Smooth muscle cell (in vitro differentiated cells): ENCODE data around the gene TSHZ3. TPM values are rescaled to one million over a fixed set of nuclear protein-coding genes. Genes with fewer than 3 reads are reported as not detected.

Experiments used
- DNase-seq: peaks from one replicate; lab custom pipeline; 2025; ENCODE audit not compliant: unreplicated experiment; lab: John Stamatoyannopoulos, UW
- H2AFZ ChIP-seq: fragments of 200-600 bp; sonication (generic); 2 replicates; pipeline ENCODE4 v1.6.0; 2016; ENCODE audit warnings: antibody characterized with exemption, low read depth, mild to moderate bottlenecking
- H3F3A ChIP-seq: fragments of 200-600 bp; sonication (generic); 2 replicates; pipeline ENCODE4 v1.6.0; 2017; ENCODE audit warnings: antibody characterized with exemption, low read depth
- H3K27ac ChIP-seq: fragments of 200-600 bp; sonication (generic); 2 replicates; pipeline ENCODE4 v1.5.1; 2016; ENCODE audit warnings: low read depth, mild to moderate bottlenecking
- H3K27me3 ChIP-seq: fragments of 200-600 bp; sonication (generic); 2 replicates; pipeline ENCODE4 v1.6.1; 2016; ENCODE audit warnings: low read depth, mild to moderate bottlenecking
- H3K36me3 ChIP-seq: fragments of 200-600 bp; sonication (generic); 2 replicates; pipeline ENCODE4 v1.5.1; 2016; ENCODE audit warnings: low read depth
- H3K4me1 ChIP-seq: fragments of 200-600 bp; sonication (generic); 2 replicates; pipeline ENCODE4 v1.5.1; 2016; ENCODE audit warnings: low read depth
- H3K4me2 ChIP-seq: fragments of 200-600 bp; sonication (generic); 2 replicates; pipeline ENCODE4 v1.6.0; 2016; ENCODE audit warnings: mild to moderate bottlenecking
- H3K4me3 ChIP-seq: fragments of 200-600 bp; sonication (generic); 2 replicates; pipeline ENCODE4 v1.5.1; 2016; ENCODE audit warnings: mild to moderate bottlenecking
- H3K79me2 ChIP-seq: fragments of 200-600 bp; sonication (generic); 2 replicates; pipeline ENCODE4 v1.6.0; 2016; ENCODE audit warnings: low read depth, mild to moderate bottlenecking
- H3K9ac ChIP-seq: fragments of 200-600 bp; sonication (generic); 2 replicates; pipeline ENCODE4 v1.6.0; 2016; ENCODE audit warnings: low read depth
- H3K9me3 ChIP-seq: fragments of 200-600 bp; sonication (generic); replicated peaks from 2 replicates; pipeline ENCODE4 v1.5.1; 2016; ENCODE audit warnings: low read depth
- H4K20me1 ChIP-seq: fragments of 200-600 bp; sonication (generic); 2 replicates; pipeline ENCODE4 v1.6.0; 2016; ENCODE audit warnings: low read depth
- WGBS: methylation state at CpG from one replicate; pipeline ENCODE4 v1.1.7; 2016; ENCODE audit warnings: low lambda C conversion rate; 5-methylcytosine and 5-hydroxymethylcytosine counted together
- polyA plus RNA-seq: library from polyadenylated mRNA; unstranded; fragments of >200 nt; fragmentation: Nextera tagmentation; extraction: Ambion mirVana; gene quantifications from 2 replicates; pipeline ENCODE4 v1.2.1, GENCODE V29; 2016
- total RNA-seq: library from RNA; depleted of rRNA; stranded (reverse); fragments of >200 nt; gene quantifications from 2 replicates; pipeline ENCODE4 v1.2.3, GENCODE V29; 2014
- TF ChIP-seq, protein P1 (sequence below): fragments of 200-600 bp; sonication (generic); IDR thresholded peaks from 2 replicates; pipeline ENCODE4 v1.5.1; 2017; ENCODE audit warnings: borderline replicate concordance, mild to moderate bottlenecking, antibody characterized with exemption; ENCODE audit not compliant: insufficient read depth, poor library complexity, severe bottlenecking

TSHZ3 gene
- total and polyA plus RNA-seq, 2 experiments from 2014 or later = 21.8 to 23.7 TPM

DNA sequence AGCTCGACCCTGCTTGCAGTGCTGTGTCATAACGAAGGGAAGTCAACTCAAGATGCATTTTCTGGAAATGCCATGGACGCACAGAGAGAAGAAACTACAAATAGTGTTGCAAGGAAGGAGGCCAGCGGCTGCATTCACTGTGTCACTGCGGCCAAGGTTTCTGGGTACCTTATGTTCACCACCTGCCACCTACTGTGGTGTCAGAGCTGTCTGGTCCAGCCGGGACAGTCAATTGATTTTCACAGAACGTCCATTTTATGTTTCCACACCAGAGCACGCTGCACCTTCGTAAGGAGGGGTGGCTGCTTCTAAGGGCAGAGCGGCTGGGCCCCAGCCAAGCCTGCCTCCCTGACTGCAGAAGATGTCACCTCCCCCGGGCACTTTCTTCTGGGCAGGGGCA lies 17.7 kb downstream of the TSHZ3 start:
- Histone ChIP-seq H3K4me1 (peaks cover 14% of the 10 kb centered on the region), H3K79me2 (peaks cover 98% of the 10 kb centered on the region), H3K27me3 (no peaks in the 10 kb centered on the region), H3K4me3 (no peak overlapping the region), H3K27ac (peak overlapping the region; percentile 60), H3K36me3 (no peaks in the 10 kb centered on the region), H3K4me2 (peak overlapping the region; percentile 71), H3K9ac (no peak overlapping the region), H2AFZ (no peak overlapping the region), H3K9me3 (no peaks in the 10 kb centered on the region), H3F3A (peaks cover 3% of the 10 kb centered on the region), H4K20me1 (peaks cover 86% of the 10 kb centered on the region)
- TF ChIP-seq, protein P1, sequence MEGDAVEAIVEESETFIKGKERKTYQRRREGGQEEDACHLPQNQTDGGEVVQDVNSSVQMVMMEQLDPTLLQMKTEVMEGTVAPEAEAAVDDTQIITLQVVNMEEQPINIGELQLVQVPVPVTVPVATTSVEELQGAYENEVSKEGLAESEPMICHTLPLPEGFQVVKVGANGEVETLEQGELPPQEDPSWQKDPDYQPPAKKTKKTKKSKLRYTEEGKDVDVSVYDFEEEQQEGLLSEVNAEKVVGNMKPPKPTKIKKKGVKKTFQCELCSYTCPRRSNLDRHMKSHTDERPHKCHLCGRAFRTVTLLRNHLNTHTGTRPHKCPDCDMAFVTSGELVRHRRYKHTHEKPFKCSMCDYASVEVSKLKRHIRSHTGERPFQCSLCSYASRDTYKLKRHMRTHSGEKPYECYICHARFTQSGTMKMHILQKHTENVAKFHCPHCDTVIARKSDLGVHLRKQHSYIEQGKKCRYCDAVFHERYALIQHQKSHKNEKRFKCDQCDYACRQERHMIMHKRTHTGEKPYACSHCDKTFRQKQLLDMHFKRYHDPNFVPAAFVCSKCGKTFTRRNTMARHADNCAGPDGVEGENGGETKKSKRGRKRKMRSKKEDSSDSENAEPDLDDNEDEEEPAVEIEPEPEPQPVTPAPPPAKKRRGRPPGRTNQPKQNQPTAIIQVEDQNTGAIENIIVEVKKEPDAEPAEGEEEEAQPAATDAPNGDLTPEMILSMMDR = no peak
- no peak for DNase-seq
- 74% methylated on average over 11 of the region's 11 CpGs for WGBS

DNA sequence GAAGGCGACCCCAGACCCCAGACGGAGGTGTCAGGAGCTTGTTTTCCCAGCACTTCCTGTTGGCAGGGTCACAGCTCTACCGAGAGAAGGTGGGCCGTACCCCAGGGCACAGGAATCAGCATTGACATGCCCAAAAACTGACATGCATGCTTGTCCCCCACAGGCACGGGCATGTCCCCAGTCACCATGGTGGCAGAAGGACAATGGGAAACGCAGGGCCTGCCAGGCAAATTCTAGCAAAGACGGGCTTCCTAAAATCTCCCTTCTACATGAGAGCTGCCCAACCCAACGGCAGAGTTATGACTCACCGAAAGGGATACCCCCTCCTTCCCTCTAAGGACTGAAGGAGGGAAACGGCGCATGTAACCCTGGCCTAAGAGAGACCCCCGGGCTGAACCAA lies 18.5 kb downstream of the TSHZ3 start:
- H3F3A ChIP-seq = peaks cover 3% of the 10 kb centered on the region
- no peak overlapping the region for H3K9ac ChIP-seq
- 73% methylated on average over 12 of the region's 12 CpGs for WGBS
- peaks cover 98% of the 10 kb centered on the region for H3K79me2 ChIP-seq
- no peaks in the 10 kb centered on the region for H3K27me3 ChIP-seq
- TF ChIP-seq, protein P1 = no peak
- peak overlapping the region; percentile 71 for H3K4me2 ChIP-seq
- peaks cover 88% of the 10 kb centered on the region for H4K20me1 ChIP-seq
- H3K9me3 ChIP-seq = no peaks in the 10 kb centered on the region
- H2AFZ ChIP-seq = no peak overlapping the region
- peaks cover 14% of the 10 kb centered on the region for H3K4me1 ChIP-seq
- no peaks in the 10 kb centered on the region for H3K36me3 ChIP-seq
- peak overlapping the region; percentile 60 for H3K27ac ChIP-seq
- DNase-seq = no peak
- no peak overlapping the region for H3K4me3 ChIP-seq

DNA sequence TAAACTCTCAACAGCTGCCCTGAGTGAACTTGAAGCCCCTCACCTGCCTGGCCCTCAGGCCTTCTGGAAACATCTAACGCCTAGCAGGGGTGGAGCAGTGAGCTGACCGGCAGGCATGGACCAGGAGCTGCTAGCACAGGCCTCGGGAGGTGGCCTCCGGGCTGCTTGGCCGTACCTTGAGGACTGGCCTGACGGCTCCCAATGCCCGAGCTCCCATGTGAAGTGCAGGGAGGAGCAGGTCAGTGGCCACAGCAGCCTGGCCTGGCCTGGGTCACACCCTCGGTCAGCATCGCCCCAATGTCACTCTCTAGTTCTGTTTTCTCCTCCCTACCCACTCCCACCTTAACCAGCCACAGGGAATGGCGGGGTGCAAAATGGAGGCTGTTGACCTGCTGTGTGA lies 19.0 kb downstream of the TSHZ3 start:
- Histone ChIP-seq H3K9me3 (no peaks in the 10 kb centered on the region), H3K79me2 (peaks cover 98% of the 10 kb centered on the region), H2AFZ (no peak overlapping the region), H3K27me3 (no peaks in the 10 kb centered on the region), H3K9ac (no peak overlapping the region), H3K27ac (peak overlapping the region; percentile 60), H3K4me3 (no peak overlapping the region), H3K4me2 (peak overlapping the region; percentile 21), H3K36me3 (no peaks in the 10 kb centered on the region), H4K20me1 (peaks cover 88% of the 10 kb centered on the region), H3F3A (peaks cover 3% of the 10 kb centered on the region), H3K4me1 (peaks cover 14% of the 10 kb centered on the region)
- DNase-seq = no peak
- WGBS = 93% methylated on average over 10 of the region's 10 CpGs
- TF ChIP-seq, protein P1 = no peak

DNA sequence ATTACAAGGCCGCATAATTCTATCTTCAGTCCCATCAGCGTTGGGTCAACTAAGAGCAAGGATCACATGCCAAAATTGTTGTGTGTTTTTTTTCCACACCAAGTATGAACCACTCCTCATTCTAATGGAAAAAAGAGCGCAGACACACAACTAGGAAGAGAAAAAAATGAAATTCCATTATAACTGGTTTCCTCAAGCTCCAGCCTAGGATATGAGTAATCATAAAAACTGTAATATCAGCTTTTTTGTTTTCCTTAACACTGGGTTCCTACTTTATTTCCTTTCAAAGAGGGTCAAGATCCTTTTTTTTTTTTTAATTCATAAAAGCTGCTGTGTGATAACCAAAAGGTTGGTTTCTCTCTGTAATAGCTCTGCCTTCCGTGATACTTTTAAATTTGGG lies 19.4 kb downstream of the TSHZ3 start:
- Histone ChIP-seq H3K4me1 (peaks cover 14% of the 10 kb centered on the region), H3K36me3 (no peaks in the 10 kb centered on the region), H3K79me2 (peaks cover 98% of the 10 kb centered on the region), H3K4me3 (no peak overlapping the region), H3K4me2 (peak overlapping the region; percentile 21), H3F3A (peaks cover 3% of the 10 kb centered on the region), H3K27ac (peak overlapping the region; percentile 60), H3K9me3 (no peaks in the 10 kb centered on the region), H2AFZ (no peak overlapping the region), H3K27me3 (no peaks in the 10 kb centered on the region), H3K9ac (no peak overlapping the region), H4K20me1 (peaks cover 89% of the 10 kb centered on the region)
- DNase-seq = no peak
- TF ChIP-seq, protein P1 = no peak
- 86% methylated on average over 4 of the region's 4 CpGs for WGBS
